Fibroblast of villous mesenchyme (primary cell): ENCODE measurements around the gene TEAD2. TPM values are rescaled to one million over a fixed set of nuclear protein-coding genes. Genes with fewer than 3 reads are reported as not detected.

Source experiments
- DNase-seq: peaks from one replicate; pipeline ENCODE4 v3.0.0-alpha.2; 2010; ENCODE audit warnings: low read depth
- H3K4me3 ChIP-seq: 2 replicates; pipeline ENCODE4 v1.5.1; 2011; ENCODE audit warnings: low read depth, mild to moderate bottlenecking, low read length
- CTCF ChIP-seq: IDR thresholded peaks from 2 replicates; pipeline ENCODE4 v1.5.1; 2012; ENCODE audit warnings: low read depth, mild to moderate bottlenecking, low read length; ENCODE audit not compliant: insufficient read depth
- total RNA-seq: library from RNA; depleted of rRNA; stranded (reverse); fragments of >200 nt; gene quantifications from 2 replicates; pipeline ENCODE4 v1.2.3, GENCODE V29; 2012

Gene TEAD2
- total RNA-seq, 1 donor: 37.6 TPM

GRCh38 chr19:49368711-49369358 is 6.6 kb upstream of the TEAD2 start:
- no peak for TF ChIP-seq CTCF
- H3K4me3 ChIP-seq: no peak overlapping the region
- no peak for DNase-seq

GRCh38 chr19:49366110-49366509 is 3.9 kb upstream of the TEAD2 start:
- no peak for TF ChIP-seq CTCF
- DNase-seq: no peak
- H3K4me3 ChIP-seq: no peak overlapping the region

GRCh38 chr19:49364083-49364737 is 2.0 kb upstream of the TEAD2 start:
- no peak for DNase-seq
- peak overlapping the region; percentile 47 for H3K4me3 ChIP-seq
- TF ChIP-seq CTCF: no peak

- H3K4me3 ChIP-seq: peak within 1 kb of the TSS; percentile 96
- TF ChIP-seq CTCF: peak; percentile 27
- DNase-seq: peak; percentile 100
Measured at GRCh38 chr19:49363268-49364082, 1.3 kb upstream of the TEAD2 start, which contains the start of gene DKKL1. Gene DKKL1 (plus strand): TSS chr19:49363877. CDS start chr19:49363999, 122 bp downstream.

- DNase-seq: peak; percentile 56
- peak overlapping the region; percentile 96 for H3K4me3 ChIP-seq
- TF ChIP-seq CTCF: no peak
Measured at GRCh38 chr19:49362929-49363267, 682 bp upstream of the TEAD2 start.

- peak overlapping the region; percentile 96 for H3K4me3 ChIP-seq
- TF ChIP-seq CTCF: no peak
- peak; percentile 91 for DNase-seq
Measured at GRCh38 chr19:49361438-49362047, 673 bp downstream of the TEAD2 start.
